Activated CD4-positive, alpha-beta T cell treated with anti-CD3 and anti-CD28 coated beads, Interleukin-2, amount 10 ng/mL, durations not matched to agents 24 days and 14 days (primary cell): Measurements from ENCODE around the gene TRAM2. TPM values are rescaled to one million over a fixed set of nuclear protein-coding genes. Genes with fewer than 3 reads are reported as not detected.
"Not testable (repeated sequence)": the region's sequence is repeated elsewhere in the genome, so short reads cannot be mapped to it uniquely, and the experiment has no call there.

Source experiments
- DNase-seq: peaks from one replicate; pipeline ENCODE4 v3.0.0; 2022
- H3K27ac Mint-ChIP-seq: one replicate; pipeline ENCODE4 v1.8.0; 2022; ENCODE audit warnings: mild to moderate bottlenecking, mixed read lengths
- H3K27me3 Mint-ChIP-seq: one replicate; pipeline ENCODE4 v1.8.0; 2022; ENCODE audit warnings: mixed read lengths
- H3K36me3 Mint-ChIP-seq: one replicate; pipeline ENCODE4 v1.8.0; 2022; ENCODE audit warnings: low read depth, mild to moderate bottlenecking, mixed read lengths
- H3K4me1 Mint-ChIP-seq: one replicate; pipeline ENCODE4 v1.8.0; 2021; ENCODE audit warnings: mixed read lengths
- H3K4me3 Mint-ChIP-seq: one replicate; pipeline ENCODE4 v1.8.0; 2022; ENCODE audit warnings: mild to moderate bottlenecking, moderate library complexity, mixed read lengths
- H3K9me3 Mint-ChIP-seq: one replicate; pipeline ENCODE4 v1.8.0; 2021; ENCODE audit warnings: mixed read lengths
- intact Hi-C: fragments of 100-400 bp; cut with micrococcal nuclease; formaldehyde crosslinking; loops from one replicate; pipeline ENCODE4 v1.15.1; 2023
- total RNA-seq: library from RNA; stranded (reverse); gene quantifications from 2 replicates; pipeline ENCODE4 v1.2.3, GENCODE V29; 2022

The TRAM2 gene
- total RNA-seq, 1 donor from 2014 or later, result 2.6 TPM

DNA sequence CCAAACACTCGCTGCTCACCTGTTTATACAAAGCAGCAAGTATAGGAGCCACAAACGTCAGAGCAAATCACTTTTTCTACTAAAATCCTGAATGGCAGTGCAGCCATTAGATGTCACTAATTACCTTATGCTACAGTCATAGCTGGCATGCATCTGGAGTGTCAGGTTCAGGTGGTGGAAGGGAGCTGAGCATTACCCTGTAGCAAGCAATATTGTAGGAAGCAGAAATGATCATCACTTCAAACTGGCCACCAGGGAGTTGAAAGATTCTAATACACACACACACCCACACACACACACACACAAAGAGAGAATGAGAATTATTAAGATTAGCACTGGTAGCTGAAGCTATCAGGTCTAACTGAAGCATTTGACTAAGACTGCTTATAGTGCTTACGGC is 80.9 kb downstream of the TRAM2 start:
- H3K36me3 Mint-ChIP-seq, result no peaks in the 10 kb centered on the region
- H3K27me3 Mint-ChIP-seq, result no peaks in the 10 kb centered on the region
- peaks cover 13% of the 10 kb centered on the region for H3K4me1 Mint-ChIP-seq
- no peaks in the 10 kb centered on the region for H3K9me3 Mint-ChIP-seq
- H3K4me3 Mint-ChIP-seq, result no peak overlapping the region
- DNase-seq, result no peak
- H3K27ac Mint-ChIP-seq, result no peak overlapping the region
- intact Hi-C loops, result no loop called here

DNA sequence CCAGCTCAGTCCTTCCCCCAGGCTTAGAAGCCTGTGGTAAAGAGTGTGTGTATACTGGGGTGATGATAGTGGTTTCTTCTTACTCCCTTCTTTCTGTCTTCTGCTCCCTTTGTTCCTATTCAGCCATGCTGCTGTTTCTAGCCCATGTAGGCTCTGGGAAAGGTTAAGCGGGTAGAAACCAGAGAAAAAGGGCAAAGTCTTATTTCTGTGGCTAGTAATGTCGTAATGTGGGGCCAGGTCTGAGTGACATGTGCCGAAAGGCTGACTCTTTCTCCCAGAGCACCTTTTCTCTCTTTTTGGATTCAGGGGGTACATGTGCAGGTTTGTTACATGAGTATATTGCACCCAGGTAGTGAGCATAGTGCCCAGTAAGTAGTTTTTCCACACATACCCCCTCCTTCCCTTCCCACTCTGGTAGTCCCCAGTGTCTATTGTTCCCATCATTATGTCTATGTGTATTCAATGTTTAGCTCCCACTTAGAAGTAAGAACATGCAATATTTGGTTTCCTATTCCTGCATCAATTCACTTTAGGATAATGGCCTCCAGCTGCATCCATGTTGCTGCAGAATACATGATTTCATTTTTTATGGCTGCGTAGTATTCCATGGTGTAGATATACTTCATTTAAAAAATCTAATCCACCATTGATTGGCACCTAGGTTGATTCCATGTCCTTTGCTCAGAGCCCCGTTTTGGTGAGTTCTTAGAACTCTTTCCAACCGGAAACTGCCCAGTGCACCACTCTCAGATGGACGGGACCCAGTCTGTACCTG is 82.4 kb downstream of the TRAM2 start:
- no peaks in the 10 kb centered on the region for H3K27me3 Mint-ChIP-seq
- no peaks in the 10 kb centered on the region for H3K9me3 Mint-ChIP-seq
- no peaks in the 10 kb centered on the region for H3K36me3 Mint-ChIP-seq
- H3K27ac Mint-ChIP-seq, result no peak overlapping the region
- intact Hi-C loops, result no loop called here
- peaks cover 13% of the 10 kb centered on the region for H3K4me1 Mint-ChIP-seq
- DNase-seq, result no peak
- no peak overlapping the region for H3K4me3 Mint-ChIP-seq

DNA sequence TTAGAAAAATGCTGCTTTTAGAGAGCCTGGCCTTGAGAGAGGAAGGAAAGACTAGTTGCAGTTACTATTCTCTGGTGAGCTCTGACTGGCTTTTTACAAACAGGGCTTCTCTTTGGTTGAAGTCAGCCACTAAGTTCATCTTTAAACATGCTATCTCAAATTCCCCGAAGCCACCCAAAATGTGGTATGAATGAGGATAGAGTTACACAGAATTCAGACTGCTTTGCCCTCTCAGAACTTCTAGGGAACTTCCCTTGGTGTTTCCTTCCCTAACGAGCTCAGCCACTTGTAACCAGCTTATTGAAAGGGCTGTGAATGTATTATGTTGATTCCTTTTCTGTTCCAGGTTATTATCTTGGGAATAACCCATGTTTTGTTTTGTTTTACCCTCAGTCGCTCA is 83.2 kb downstream of the TRAM2 start:
- Mint-ChIP-seq H3K9me3 (no peaks in the 10 kb centered on the region), H3K27ac (peak overlapping the region; percentile 55), H3K36me3 (no peaks in the 10 kb centered on the region), H3K27me3 (no peaks in the 10 kb centered on the region), H3K4me1 (peaks cover 13% of the 10 kb centered on the region), H3K4me3 (no peak overlapping the region)
- intact Hi-C loops, result no loop called here
- peak; percentile 69 for DNase-seq

DNA sequence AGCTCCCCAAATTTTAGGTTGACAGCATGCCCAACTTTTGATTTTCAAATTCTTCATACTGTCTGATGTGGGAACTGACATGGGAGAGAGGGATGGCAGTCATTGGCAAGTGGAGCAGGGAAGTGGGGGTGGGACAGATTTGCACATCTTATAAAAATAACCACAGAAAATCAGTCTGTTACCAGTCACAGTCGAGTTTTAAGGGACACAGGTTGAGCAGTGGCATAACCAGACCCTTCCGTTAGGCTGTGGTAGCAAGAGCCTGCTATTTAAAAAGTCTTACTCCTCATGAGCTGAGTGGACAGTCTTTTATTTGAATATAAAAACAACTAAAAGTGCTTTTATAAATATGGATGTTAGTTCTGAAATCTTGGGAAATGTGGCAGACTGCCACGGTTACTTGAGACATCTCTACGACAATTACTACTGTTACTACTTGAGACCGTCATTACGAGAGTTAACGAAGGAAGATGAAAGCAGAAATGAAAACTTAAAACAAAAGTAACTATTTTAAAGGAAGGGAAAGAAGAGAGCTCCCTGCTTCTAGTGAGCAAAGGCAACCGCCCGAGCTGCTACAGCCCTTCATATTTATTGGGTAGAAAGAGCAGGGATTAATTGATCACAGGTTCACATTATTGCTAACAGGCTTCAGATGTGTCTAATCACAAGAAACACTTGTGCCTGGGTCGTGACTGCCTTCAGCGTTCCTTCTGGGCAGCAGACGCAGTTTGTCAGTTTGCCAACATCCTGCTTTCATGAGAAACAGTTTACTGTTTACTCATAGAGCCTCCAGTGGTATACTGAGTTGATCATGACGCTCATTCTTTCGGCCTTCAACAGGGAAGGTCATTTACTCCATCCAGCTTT is 85.4 kb downstream of the TRAM2 start:
- no peak overlapping the region for H3K27ac Mint-ChIP-seq
- H3K9me3 Mint-ChIP-seq, result no peaks in the 10 kb centered on the region
- H3K4me3 Mint-ChIP-seq, result no peak overlapping the region
- peaks cover 10% of the 10 kb centered on the region for H3K4me1 Mint-ChIP-seq
- H3K36me3 Mint-ChIP-seq, result no peaks in the 10 kb centered on the region
- no peak for DNase-seq
- H3K27me3 Mint-ChIP-seq, result peaks cover 6% of the 10 kb centered on the region
- intact Hi-C loops, result no loop called here

DNA sequence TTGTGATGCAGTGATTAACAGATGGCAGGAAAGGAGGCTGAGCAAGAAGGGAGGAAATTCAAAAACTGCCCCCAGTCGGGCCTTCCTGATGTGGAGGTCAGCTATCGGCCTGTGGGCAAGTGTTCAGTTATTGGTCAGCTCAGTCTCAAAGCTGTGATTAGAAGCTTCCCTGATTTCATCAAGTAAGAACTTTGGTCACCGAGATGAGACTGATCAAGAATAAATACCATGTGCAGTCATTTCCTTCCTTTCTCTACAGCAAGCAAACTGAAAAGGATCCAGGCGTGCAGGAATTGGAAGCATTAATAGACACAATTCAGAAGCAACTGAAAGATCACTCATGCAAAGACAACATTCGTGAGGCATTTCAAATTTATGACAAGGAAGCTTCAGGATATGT is 87.0 kb downstream of the TRAM2 start:
- Mint-ChIP-seq H3K36me3 (no peaks in the 10 kb centered on the region), H3K4me3 (no peak overlapping the region), H3K4me1 (peaks cover 10% of the 10 kb centered on the region), H3K27ac (no peak overlapping the region), H3K27me3 (peaks cover 6% of the 10 kb centered on the region), H3K9me3 (no peaks in the 10 kb centered on the region)
- intact Hi-C loops, result no loop called here
- DNase-seq, result peak; percentile 35

DNA sequence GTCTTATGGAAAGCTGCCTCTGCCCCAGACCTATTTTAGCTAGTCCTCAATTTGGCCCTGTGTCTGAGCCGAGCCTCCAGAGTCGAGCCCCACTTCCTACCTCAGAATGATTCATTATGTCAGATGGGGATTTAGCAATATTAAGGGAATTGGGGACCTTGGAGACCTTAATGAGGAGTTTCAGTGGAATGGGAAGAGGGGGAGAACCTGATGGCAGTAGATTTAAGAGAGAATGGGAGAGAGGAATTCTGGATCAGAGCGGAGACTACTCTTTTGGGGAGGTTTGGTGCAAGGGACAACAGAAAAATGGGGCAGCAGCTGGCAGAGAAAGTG is 93.2 kb downstream of the TRAM2 start:
- Mint-ChIP-seq H3K36me3 (no peaks in the 10 kb centered on the region), H3K27me3 (peaks cover 6% of the 10 kb centered on the region), H3K27ac (no peak overlapping the region), H3K4me1 (no peaks in the 10 kb centered on the region), H3K9me3 (no peaks in the 10 kb centered on the region), H3K4me3 (no peak overlapping the region)
- intact Hi-C loops, result no loop called here
- no peak for DNase-seq

DNA sequence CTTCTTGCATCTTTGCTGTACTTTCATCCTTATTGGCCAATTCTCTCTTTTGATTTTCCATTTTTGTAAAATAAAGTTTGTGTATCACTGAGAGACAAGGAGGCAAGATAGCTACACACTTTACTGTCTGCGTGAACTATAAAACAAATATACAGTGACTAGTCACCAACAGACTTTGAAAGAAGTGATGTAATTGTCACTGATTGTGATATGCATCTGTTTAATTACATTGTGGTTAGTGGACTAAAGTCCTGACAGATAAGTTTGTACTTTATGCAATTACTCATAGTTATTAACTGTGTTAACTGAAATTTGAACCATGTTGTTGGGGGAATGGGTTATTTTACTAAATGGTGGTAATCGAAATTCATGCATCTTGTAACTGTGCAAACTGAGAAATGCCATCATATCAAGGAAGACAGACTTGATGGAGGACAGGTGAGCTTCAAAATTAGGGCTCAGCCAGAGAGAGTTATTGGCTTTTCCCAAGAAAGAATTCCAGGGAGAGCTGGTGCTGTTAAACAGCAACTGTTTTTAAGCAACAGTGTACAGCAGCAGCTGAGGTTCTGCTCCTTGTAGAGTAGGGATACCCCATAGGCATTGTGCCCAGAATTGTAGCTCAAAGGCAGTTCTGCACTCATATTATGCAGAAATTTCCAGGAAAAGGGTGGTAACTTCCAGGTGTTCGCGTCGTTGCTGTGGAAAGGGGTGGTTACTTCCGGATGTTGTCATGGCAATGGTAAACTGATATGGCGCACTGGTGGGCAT is 93.8 kb downstream of the TRAM2 start:
- Mint-ChIP-seq H3K36me3 (no peaks in the 10 kb centered on the region), H3K4me1 (no peaks in the 10 kb centered on the region), H3K4me3 (no peak overlapping the region), H3K27me3 (peaks cover 6% of the 10 kb centered on the region), H3K27ac (no peak overlapping the region), H3K9me3 (no peaks in the 10 kb centered on the region)
- DNase-seq, result no peak
- intact Hi-C loops, result no loop called here

DNA sequence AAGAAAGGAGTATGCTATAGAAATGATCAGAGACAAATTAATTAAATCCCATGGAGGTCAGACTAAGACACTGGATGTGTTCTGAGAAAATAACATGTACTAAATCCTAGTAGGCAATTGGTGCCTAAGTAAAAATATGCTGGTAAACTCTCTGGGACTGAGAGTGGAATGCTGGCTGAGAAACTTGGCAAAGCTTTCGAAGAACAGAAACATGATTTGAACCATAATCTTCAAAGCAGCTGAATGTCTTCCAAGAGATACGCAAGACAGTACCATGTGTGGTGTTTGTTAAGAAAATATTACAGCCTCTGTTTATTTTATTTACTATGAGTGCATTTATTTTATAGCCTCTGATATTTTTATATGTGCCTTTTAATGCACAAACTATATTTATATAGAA is 101.6 kb downstream of the TRAM2 start:
- H3K9me3 Mint-ChIP-seq, result no peaks in the 10 kb centered on the region
- H3K27ac Mint-ChIP-seq, result no peak overlapping the region
- no peak overlapping the region for H3K4me3 Mint-ChIP-seq
- intact Hi-C loops, result no loop called here
- H3K27me3 Mint-ChIP-seq, result peaks cover 9% of the 10 kb centered on the region
- H3K36me3 Mint-ChIP-seq, result no peaks in the 10 kb centered on the region
- no peaks in the 10 kb centered on the region for H3K4me1 Mint-ChIP-seq
- no peak for DNase-seq

DNA sequence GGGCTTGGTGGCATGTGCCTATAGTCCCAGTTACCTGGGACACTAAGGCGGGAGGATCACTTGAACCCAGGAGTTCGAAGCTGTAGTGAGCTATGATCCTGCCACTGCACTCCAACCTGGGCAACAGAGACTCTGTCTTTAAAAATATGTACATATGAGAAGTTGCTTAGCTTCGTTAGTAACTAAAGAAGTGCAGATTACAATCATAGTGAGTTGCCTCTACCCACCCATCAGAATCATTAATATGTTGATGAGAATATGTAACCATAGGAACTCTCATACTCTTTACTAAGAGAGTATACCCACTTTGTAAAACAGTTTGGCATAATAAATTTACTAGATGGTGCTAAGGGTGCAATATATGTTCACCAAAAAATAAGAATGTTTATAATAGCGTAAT is 102.7 kb downstream of the TRAM2 start:
- H3K4me1 Mint-ChIP-seq, result no peaks in the 10 kb centered on the region
- intact Hi-C loops, result no loop called here
- H3K36me3 Mint-ChIP-seq, result no peaks in the 10 kb centered on the region
- no peak for DNase-seq
- peaks cover 9% of the 10 kb centered on the region for H3K27me3 Mint-ChIP-seq
- H3K4me3 Mint-ChIP-seq, result no peak overlapping the region
- H3K27ac Mint-ChIP-seq, result no peak overlapping the region
- no peaks in the 10 kb centered on the region for H3K9me3 Mint-ChIP-seq

DNA sequence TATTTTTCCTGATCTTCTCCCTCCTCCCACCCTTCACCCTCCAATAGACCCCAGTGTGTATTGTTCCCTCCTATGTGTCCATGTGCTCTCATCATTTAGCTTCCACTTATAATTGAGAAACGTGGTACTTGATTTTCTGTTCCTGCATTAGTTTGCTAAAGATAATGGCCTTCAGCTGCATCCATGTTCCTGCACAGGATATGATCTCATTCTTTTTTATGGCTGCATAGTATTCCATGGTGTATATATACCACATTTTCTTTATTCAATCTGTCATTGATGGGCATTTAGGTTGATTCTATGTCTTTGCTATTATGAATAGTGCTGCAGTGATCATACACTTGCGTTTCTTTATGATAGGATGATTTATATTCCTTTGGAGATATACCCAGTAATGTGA is 115.7 kb downstream of the TRAM2 start:
- not testable (repeated sequence) for H3K27me3 Mint-ChIP-seq

DNA sequence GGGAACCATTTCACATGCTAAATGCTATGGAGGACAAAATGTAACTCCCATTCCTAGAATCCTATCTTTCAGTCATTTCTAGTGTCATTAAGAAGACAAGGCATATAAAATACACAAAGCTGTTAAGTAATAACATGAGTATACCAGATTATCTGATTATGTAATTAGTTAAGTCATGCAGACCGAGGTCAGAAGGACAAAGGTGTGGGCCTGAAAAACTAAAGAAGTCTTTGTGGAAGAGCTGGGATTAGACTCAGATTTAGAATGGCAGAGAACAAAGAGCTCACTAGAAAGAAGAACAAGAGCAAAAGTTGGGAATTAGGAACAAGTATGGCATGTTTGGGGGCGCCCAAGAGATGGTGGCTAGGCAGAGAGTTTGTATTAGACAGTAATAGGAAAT is 119.8 kb downstream of the TRAM2 start:
- Mint-ChIP-seq H3K36me3 (no peaks in the 10 kb centered on the region), H3K4me1 (peaks cover 1% of the 10 kb centered on the region), H3K4me3 (no peak overlapping the region), H3K27me3 (peaks cover 3% of the 10 kb centered on the region), H3K9me3 (peaks cover 4% of the 10 kb centered on the region), H3K27ac (no peak overlapping the region)
- intact Hi-C loops, result no loop called here
- no peak for DNase-seq

More for the DNA sequence above, 115.7 kb downstream of the TRAM2 start:
- H3K9me3 Mint-ChIP-seq, DNase-seq, H3K4me3 Mint-ChIP-seq, H3K4me1 Mint-ChIP-seq, H3K36me3 Mint-ChIP-seq, intact Hi-C loops, H3K27ac Mint-ChIP-seq: not testable (repeated sequence)

DNA sequence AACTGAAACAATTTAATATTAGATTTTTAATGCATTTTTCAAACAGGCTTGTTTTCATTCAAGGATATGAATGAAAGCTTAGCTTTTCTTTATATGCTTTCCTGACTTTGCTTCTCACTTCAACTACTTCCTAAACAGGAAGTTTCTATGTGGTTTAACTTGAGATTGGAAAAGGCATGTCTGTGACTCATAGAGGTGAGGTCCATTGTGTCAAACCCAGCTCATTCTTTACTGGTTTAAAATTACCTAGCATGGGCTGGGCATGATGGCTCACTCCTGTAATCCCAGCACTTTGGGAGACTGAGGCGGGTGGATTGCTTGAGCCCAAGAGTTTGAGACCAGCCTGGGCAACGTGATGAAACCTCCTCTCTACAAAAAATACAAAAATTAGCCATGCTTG is 122.3 kb downstream of the TRAM2 start:
- H3K4me3 Mint-ChIP-seq, result no peak overlapping the region
- intact Hi-C loops, result no loop called here
- H3K4me1 Mint-ChIP-seq, result peaks cover 1% of the 10 kb centered on the region

More for the DNA sequence above, 122.3 kb downstream of the TRAM2 start:
- Mint-ChIP-seq H3K27me3 (no peaks in the 10 kb centered on the region), H3K27ac (no peak overlapping the region), H3K36me3 (peaks cover 2% of the 10 kb centered on the region), H3K9me3 (peaks cover 11% of the 10 kb centered on the region)
- DNase-seq, result no peak
